ENCODE data around the gene USF3. TPM values are rescaled to one million over a fixed set of nuclear protein-coding genes. Genes with fewer than 3 reads are reported as not detected.

Gene USF3
- total RNA-seq, 1 donor from 2014 or later = 12.0 TPM

Other genes with a start within 250 kb of the USF3 start
- 10.4 and 16.4 TPM in 2 replicates for gene SPICE1, start 181.5 kb downstream of the USF3 start, total RNA-seq
- not detected in 2 replicates for gene SIDT1, start 164.1 kb downstream of the USF3 start, total RNA-seq
- 82.8 and 83.1 TPM in 2 replicates for gene NAA50, start 49.6 kb upstream of the USF3 start, total RNA-seq
- 73.7 and 84.7 TPM in 2 replicates for gene ATP6V1A, start 50.4 kb upstream of the USF3 start, total RNA-seq
- 1.2 and 1.3 TPM in 2 replicates for gene GRAMD1C, start 142.1 kb upstream of the USF3 start, total RNA-seq